Astrocyte of the cerebellum (primary cell): ENCODE measurements around the gene SEC24C.
"Not testable (repeated sequence)": the region's sequence is repeated elsewhere in the genome, so short reads cannot be mapped to it uniquely, and the experiment has no call there.

Experiments used
- DNase-seq: peaks from one replicate; pipeline ENCODE4 v3.0.0-alpha.2; 2011; ENCODE audit warnings: low read depth
- H3K4me3 ChIP-seq: 2 replicates; pipeline ENCODE4 v1.5.1; 2011; ENCODE audit warnings: mild to moderate bottlenecking, low read depth, low read length, moderate library complexity
- CTCF ChIP-seq: IDR thresholded peaks from 2 replicates; pipeline ENCODE4 v1.5.1; 2012; ENCODE audit warnings: low read length, low read depth, moderate library complexity, mild to moderate bottlenecking; ENCODE audit errors: missing control alignments
- in situ Hi-C: cut with HindIII; loops from 2 replicates; pipeline ENCODE4 v1.10.0; 2017; ENCODE audit warnings: low sequenced_read_pairs

SEC24C gene, protein sequence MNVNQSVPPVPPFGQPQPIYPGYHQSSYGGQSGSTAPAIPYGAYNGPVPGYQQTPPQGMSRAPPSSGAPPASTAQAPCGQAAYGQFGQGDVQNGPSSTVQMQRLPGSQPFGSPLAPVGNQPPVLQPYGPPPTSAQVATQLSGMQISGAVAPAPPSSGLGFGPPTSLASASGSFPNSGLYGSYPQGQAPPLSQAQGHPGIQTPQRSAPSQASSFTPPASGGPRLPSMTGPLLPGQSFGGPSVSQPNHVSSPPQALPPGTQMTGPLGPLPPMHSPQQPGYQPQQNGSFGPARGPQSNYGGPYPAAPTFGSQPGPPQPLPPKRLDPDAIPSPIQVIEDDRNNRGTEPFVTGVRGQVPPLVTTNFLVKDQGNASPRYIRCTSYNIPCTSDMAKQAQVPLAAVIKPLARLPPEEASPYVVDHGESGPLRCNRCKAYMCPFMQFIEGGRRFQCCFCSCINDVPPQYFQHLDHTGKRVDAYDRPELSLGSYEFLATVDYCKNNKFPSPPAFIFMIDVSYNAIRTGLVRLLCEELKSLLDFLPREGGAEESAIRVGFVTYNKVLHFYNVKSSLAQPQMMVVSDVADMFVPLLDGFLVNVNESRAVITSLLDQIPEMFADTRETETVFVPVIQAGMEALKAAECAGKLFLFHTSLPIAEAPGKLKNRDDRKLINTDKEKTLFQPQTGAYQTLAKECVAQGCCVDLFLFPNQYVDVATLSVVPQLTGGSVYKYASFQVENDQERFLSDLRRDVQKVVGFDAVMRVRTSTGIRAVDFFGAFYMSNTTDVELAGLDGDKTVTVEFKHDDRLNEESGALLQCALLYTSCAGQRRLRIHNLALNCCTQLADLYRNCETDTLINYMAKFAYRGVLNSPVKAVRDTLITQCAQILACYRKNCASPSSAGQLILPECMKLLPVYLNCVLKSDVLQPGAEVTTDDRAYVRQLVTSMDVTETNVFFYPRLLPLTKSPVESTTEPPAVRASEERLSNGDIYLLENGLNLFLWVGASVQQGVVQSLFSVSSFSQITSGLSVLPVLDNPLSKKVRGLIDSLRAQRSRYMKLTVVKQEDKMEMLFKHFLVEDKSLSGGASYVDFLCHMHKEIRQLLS

DNA sequence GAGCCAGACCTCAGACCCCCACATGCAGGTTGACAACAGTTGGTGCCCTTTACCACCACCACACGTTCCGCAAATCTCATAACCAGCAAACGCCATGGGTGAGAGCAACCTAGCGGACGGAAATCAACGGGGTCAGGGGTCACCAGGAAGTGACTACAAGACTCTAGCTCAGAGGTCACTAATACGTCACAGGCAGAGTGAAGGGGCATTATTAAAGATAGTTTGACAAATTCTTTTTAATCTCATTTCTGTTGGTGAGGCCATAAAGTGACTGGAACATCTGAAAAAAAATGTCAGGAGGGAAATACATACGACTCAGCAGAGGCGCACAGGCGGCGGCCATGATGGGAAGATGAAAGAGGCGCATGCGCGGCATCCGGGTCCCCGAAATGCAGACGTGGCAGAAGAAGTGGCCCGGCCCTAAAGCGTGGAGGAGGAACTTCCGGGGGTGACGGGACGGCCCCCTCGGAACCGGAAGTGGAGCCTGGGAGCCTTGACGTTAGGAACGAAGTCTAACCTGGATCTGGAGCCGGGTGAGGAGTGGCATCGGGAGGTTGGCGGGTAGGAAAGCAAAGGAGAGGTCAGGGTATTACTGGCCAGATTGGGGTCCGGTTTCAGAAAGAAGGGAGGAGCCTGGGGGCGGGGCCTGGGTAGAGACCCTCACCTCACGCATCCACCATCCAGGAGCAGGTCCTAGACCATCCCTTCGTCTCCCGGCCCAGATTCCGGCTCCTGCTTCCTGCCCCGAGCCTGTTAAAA is at the start of gene SEC24C:
SEC24C (plus strand) TSS at position 468 of the 759 bp plus-strand sequence. CDS start 2,461 bp downstream, outside the sequence.
- no peak for TF ChIP-seq CTCF
- peak within 1 kb of the TSS; percentile 98 for H3K4me3 ChIP-seq
- in situ Hi-C loops, result no loop called here
- DNase-seq, result peak; percentile 92

GRCh38 chr10:73695302-73695701 is 48.9 kb upstream of the SEC24C start:
- in situ Hi-C loops, DNase-seq, H3K4me3 ChIP-seq: not testable (repeated sequence)

DNA sequence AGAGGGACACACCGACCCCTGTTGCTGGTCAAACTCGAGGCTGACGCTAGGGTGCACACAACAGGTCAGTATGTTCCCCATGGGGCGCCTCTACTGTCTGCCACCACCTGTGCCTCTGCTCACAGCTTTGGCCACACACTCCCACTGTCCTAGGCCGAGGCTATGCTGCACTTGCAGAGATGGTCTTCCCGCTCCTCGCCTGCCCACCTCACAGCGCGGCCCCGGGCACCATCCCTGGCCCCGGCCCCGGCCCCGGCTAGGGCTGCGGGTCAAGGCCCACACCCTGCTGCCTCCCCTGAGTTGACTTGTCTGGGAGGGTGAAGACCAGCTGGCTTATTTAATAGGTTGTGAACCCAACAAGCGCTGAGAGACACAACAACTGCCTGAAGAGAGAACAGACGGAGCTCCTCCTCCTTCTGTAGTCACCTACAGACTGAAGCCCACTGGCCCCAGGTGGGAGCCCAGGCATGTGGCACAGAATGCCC is 46.5 kb upstream of the SEC24C start, which contains the start of gene AGAP5:
AGAP5 (minus strand) TSS at position 435 of the 485 bp plus-strand sequence; CDS start at position 81, 354 bp downstream.
- DNase-seq, in situ Hi-C loops, H3K4me3 ChIP-seq: not testable (repeated sequence)

GRCh38 chr10:73698819-73699218 is 45.4 kb upstream of the SEC24C start:
- DNase-seq, in situ Hi-C loops, H3K4me3 ChIP-seq: not testable (repeated sequence)

DNA sequence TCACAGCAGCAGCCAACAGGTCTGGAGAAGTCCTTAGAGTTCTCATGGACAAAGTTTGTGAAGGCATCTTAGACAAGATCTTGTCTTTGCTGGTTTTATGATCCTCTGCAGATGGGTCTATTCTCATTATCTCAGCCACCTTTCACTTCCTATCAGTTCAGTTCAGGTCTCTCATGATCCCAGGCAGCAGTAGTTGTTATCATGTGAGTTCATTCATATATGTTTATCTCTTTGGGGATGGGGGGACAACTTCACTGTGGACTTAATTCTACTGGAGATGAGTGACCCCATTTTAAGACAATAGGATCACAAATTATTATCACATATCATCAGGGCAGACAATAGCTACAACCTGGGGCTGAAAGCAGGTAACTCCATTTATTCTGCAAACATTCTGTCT is 40.2 kb upstream of the SEC24C start:
- H3K4me3 ChIP-seq, in situ Hi-C loops, DNase-seq: not testable (repeated sequence)

GRCh38 chr10:73705506-73706072 is 38.6 kb upstream of the SEC24C start:
- DNase-seq, in situ Hi-C loops, H3K4me3 ChIP-seq: not testable (repeated sequence)

GRCh38 chr10:73706488-73706887 is 37.7 kb upstream of the SEC24C start:
- H3K4me3 ChIP-seq, in situ Hi-C loops, DNase-seq: not testable (repeated sequence)

DNA sequence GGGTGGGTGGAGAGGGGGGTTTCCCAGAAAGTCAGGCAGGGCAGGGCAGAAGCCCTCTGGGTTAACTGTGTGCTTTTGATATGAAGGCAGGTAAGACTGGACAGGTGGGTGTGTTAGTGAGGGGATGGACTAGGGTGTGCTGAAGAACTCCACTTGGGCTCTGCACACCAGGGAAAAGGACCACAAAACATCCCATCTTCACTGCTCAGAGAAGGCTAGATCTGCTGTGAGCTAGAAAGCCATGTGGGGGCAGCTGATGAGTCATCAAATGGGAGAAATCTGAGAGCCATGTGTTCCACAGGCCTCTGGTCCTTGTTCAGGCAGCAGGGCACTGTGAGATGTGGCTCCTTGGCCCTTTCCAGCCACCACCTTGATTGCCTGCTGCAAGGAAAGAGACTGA is 36.5 kb upstream of the SEC24C start:
- H3K4me3 ChIP-seq, DNase-seq, in situ Hi-C loops: not testable (repeated sequence)

DNA sequence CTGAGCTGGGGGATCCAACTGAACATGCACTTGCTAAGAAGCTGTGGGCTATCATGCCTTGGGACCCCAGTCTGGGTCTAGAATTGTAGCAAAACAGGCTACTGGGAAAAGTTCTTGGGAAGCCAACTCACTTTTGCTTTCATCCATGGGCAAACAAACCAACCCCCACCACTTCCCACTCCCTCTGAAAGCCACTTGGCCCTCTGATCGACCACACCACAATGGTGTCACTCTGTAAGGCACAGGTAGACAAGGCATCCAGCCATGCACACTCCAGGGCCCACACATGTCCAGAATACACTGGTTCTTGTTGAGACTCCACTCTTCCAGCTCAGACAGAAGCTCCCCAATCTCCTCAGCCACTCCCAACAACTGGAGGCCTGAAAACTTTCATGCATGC is 36.0 kb upstream of the SEC24C start:
- DNase-seq, in situ Hi-C loops, H3K4me3 ChIP-seq: not testable (repeated sequence)

DNA sequence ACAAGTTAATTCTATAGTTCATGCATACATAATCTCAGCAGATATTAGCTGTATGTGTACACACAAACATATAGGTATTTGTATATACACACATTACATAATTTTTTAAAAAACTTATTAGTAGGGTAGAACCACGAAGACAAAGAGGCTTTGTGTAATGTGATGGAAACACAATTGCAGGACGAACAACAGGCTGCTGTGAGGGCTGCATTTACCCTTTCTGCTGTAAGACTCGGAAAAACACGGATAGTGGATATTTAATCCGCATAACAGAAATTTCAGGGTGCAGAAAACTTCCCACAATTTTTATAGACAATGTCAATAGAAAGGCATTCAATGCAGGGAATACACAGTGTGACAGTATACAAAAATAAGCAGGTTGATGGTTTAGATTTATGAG is 32.5 kb upstream of the SEC24C start:
- in situ Hi-C loops, DNase-seq, H3K4me3 ChIP-seq: not testable (repeated sequence)

DNA sequence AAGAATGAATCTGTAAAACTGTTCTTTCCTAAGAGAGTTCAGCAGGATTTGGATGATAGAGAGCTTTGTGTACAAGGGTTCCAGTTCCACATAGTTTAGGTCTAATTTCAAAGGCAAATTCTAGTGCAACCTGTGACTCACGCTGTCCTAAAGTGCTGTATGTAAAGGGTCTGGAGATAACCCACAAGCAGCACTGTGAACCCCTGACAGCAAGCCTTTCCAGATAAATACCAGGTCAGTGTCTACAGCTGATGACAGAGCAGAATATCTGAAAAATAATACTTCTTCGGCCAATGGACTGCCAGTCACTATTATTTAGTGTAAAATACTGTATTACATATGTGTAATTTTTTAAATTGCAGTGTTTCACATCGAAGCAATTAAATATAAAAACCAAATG is 30.3 kb upstream of the SEC24C start:
- in situ Hi-C loops, DNase-seq, H3K4me3 ChIP-seq: not testable (repeated sequence)

DNA sequence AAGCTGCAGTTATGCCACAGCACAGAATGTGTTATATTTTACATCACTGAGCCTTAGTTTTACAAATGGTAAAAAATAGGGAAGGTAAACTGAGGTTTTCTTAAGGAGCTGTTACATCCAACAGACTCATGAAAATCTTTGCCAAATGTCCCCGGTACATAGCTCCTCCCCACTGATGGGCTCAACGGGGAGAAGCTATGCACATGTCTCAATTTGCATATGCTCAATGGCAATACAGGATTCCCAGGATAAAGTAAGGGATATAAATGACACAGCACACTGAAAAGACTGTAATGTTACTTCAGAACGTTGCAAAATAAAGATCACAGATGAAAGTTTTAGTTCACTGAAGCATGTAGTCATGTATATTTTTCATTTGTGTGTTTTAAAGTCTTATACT is 29.7 kb upstream of the SEC24C start:
- in situ Hi-C loops, DNase-seq, H3K4me3 ChIP-seq: not testable (repeated sequence)

DNA sequence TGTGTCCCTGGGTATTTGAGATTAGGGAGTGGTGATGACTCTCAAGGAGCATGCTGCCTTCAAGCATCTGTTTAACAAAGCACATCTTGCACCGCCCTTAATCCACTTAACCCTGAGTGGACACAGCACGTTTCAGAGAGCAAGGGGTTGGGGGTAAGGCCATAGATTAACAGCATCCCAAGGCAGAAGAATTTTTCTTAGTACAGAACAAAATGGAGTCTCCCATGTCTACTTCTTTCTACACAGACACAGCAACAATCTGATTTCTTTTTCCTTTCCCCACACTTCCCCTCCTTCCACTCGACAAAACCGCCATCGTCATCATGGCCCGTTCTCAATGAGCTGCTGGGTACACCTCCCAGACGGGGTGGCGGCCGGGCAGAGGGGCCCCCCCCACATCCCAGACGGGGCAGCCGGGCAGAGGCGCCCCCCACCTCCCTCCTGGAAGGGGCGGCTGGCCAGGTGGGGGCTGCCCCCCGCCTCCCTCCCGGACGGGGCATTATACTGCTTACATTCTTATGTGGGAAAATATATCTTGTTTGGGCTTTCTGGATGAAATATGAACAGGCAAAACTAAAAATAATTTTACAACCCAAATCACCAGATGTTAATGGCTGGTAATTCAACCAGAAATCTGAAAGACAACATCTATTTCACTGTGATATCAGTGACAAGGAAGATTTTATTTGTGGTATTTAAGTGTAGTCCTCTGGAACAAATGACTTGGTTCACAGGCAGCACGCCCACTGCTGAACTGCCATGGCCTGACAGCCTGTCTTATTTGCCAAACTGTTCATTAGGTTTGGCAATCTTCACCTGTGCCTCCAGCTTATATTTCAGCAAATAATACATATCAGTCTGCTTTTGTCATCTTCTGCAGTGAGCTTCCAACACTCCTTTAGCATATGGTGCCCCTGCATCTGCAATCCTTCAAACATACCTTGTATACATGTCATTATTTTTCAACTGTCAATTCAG is 28.7 kb upstream of the SEC24C start:
- DNase-seq, H3K4me3 ChIP-seq, in situ Hi-C loops: not testable (repeated sequence)
